ENCODE results near the gene SORCS2. TPM values are rescaled to one million over a fixed set of nuclear protein-coding genes. Genes with fewer than 3 reads are reported as not detected.

SORCS2 gene
- total and polyA plus RNA-seq, 2 of the 4 experiments (the other 2 are of a cell fraction) = 0.36 to 0.62 TPM

DNA sequence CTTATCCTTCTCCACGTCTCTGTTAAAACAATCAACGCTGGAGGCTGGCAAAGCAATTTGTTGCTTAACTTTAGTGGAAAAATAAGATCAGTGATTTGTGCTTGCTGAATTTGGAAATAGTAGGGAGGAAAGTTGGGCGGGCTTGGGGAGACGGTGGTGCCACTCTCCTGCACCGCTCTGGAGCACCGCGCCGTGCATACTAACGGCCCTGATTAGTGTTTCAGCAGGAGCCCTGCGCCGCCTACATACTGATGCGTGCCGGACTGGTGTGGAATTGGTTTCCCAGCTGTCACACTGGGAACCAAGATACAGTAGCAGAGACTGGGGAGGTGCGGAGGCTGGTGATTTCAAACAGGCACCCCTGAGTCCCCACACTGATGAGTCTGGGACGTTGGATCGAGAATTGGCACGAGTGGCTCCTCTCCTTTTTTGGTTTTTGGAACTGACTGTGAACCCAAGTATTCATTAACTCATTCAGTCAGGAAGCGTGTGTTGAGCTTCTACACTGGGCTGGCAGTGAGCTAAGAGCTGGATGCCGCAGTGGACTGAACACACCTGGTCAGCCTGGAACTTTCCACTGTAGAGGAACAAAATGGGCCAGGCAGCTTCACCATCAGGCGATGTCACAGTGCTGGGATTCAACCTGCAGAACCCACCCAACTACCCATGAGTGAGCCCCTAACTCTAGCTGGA, 271.4 kb downstream of the SORCS2 start:
- no peak for ATAC-seq (ENCODE audit: low read depth)

More for the DNA sequence above, 271.4 kb downstream of the SORCS2 start:
- Histone ChIP-seq H4K5ac (ENCODE audit: low read depth, low read length) (no peak overlapping the region), H3K18ac (ENCODE audit: low read depth, low read length) (no peak overlapping the region), H4K8ac (ENCODE audit: low read depth in 2 of 2, low read length in 2 of 2) (no peak overlapping the region), H2AK9ac (replicated peaks; ENCODE audit: low read depth, low read length, poor library complexity) (no peak overlapping the region), H3K14ac (replicated peaks; ENCODE audit: low read depth, low read length) (no peak overlapping the region), H3K9me3 (ENCODE audit: control insufficient read depth, insufficient read depth, low read length) (peaks cover 4% of the 10 kb centered on the region; the same call in 1 of the 2 replicates), H4K20me1 (ENCODE audit: insufficient read depth, low read length) (no peaks in the 10 kb centered on the region), H3K56ac (ENCODE audit: extremely low read depth, insufficient read depth, low read length) (no peak overlapping the region), H2AFZ (replicated peaks; ENCODE audit: low read length, poor library complexity) (no peak overlapping the region), H2BK120ac (ENCODE audit: low read depth, low read length) (no peak overlapping the region), H3K4me3 (ENCODE audit: insufficient read depth, low read depth, low read length) (no peak overlapping the region), H3K27ac (ENCODE audit: insufficient read depth, low read length) (no peak overlapping the region), H3K9me1 (ENCODE audit: insufficient read depth, low read length) (no peaks in the 10 kb centered on the region), H3K27me3 (ENCODE audit: control insufficient read depth, insufficient read depth, low read length) (peaks cover 30% of the 10 kb centered on the region), H2AK5ac (ENCODE audit: low read depth, low read length) (no peak overlapping the region), H3K36me3 (ENCODE audit: control insufficient read depth, insufficient read depth, low read length) (no peaks in the 10 kb centered on the region), H3K4me2 (ENCODE audit: low read depth, low read length) (no peak overlapping the region), H3K9ac (ENCODE audit: low read depth, low read length) (no peak overlapping the region), H2BK15ac (ENCODE audit: low read depth, low read length) (no peak overlapping the region), H3K79me1 (ENCODE audit: low read depth in 1 of 2, low read length in 2 of 2) (no peaks in the 10 kb centered on the region), H2BK5ac (ENCODE audit: low read depth, low read length, poor library complexity, severe bottlenecking) (no peak overlapping the region), H3K4ac (ENCODE audit: low read depth, low read length) (no peak overlapping the region), H4K91ac (ENCODE audit: insufficient read depth, low read depth, low read length) (no peak overlapping the region), H2BK20ac (ENCODE audit: low read depth, low read length) (no peak overlapping the region), H3K4me1 (ENCODE audit: control insufficient read depth, insufficient read depth, low read length) (no peaks in the 10 kb centered on the region), H3K23ac (ENCODE audit: low read depth, low read length) (no peak overlapping the region)
- TF ChIP-seq CHD1 (IDR thresholded peaks at IDR 0.05; ENCODE audit: low read depth, low read length) (no peak), RFX5 (IDR thresholded peaks at IDR 0.05; ENCODE audit: low read depth, low read length) (no peak), CEBPB (IDR thresholded peaks at IDR 0.05; ENCODE audit: low read depth, low read length) (no peak), MXI1 (IDR thresholded peaks at IDR 0.05; ENCODE audit: borderline replicate concordance, low read depth, low read length) (no peak), RAD21 (IDR thresholded peaks at IDR 0.05; ENCODE audit: low read length) (no peak), POLR2A (IDR thresholded peaks at IDR 0.05; ENCODE audit: low read depth, low read length) (no peak), MAFK (IDR thresholded peaks at IDR 0.05; ENCODE audit: low read depth, low read length) (no peak), MAZ (IDR thresholded peaks at IDR 0.05; ENCODE audit: borderline replicate concordance, low read depth, low read length) (no peak), NFE2L2 (IDR thresholded peaks at IDR 0.05; ENCODE audit: low read depth, low read length) (no peak), USF2 (IDR thresholded peaks at IDR 0.05; ENCODE audit: low read depth, low read length) (no peak), FOS (IDR thresholded peaks at IDR 0.05; ENCODE audit: low read depth, low read length) (no peak), CTCF (conservative IDR thresholded peaks at IDR 0.05; ENCODE audit: low read depth, low read length) (no peak), SMC3 (IDR thresholded peaks at IDR 0.05; ENCODE audit: low read depth, low read length) (no peak), ELK1 (IDR thresholded peaks at IDR 0.05; ENCODE audit: borderline replicate concordance, low read depth, low read length) (no peak), BHLHE40 (IDR thresholded peaks at IDR 0.05; ENCODE audit: low read depth, low read length) (no peak), RCOR1 (IDR thresholded peaks at IDR 0.05; ENCODE audit: insufficient replicate concordance, low read length) (no peak)
- in situ Hi-C loops (cut with MboI; ENCODE audit: low sequenced_read_pairs) = no loop called here
- BruUV-seq (replicated peaks) = no TSS peak
- ChIA-PET POLR2A (ENCODE audit: unreplicated experiment) (no interaction called here), CTCF (no interaction called here)
- intact Hi-C loops (cut with micrococcal nuclease) = no loop called here
- dilution Hi-C loops (cut with HindIII; ENCODE audit: low sequenced_read_pairs, unreplicated experiment) = no loop called here
- 58% methylated on average over 6 of the region's 20 CpGs; no CpG with 5 or more reads in 1 of the 2 experiments for WGBS, 2 experiments (ENCODE audit: extremely low coverage in 2 of 2, insufficient read length in 1 of 2)
- DNase-seq = no peak
